Glomerular visceral epithelial cell (primary cell): ENCODE data around the gene GPR12.
"Not testable (repeated sequence)": the region's sequence is repeated elsewhere in the genome, so short reads cannot be mapped to it uniquely, and the experiment has no call there.

Experiments used
- DNase-seq: peaks from one replicate; pipeline ENCODE4 v3.0.0-alpha.2; 2016; ENCODE audit errors: extremely low spot score

The GPR12 gene

GRCh38 chr13:26749285-26749684, 11.3 kb downstream of the GPR12 start:
- DNase-seq = no peak

GRCh38 chr13:26747706-26748105, 12.9 kb downstream of the GPR12 start:
- no peak for DNase-seq

GRCh38 chr13:26743971-26744370, 16.6 kb downstream of the GPR12 start:
- DNase-seq = no peak

- DNase-seq = no peak
Measured at GRCh38 chr13:26742691-26743358, 17.8 kb downstream of the GPR12 start.

- no peak for DNase-seq
Measured at GRCh38 chr13:26735677-26736076, 24.9 kb downstream of the GPR12 start.

GRCh38 chr13:26727633-26728032, 33.0 kb downstream of the GPR12 start:
- DNase-seq = no peak

- no peak for DNase-seq
Measured at GRCh38 chr13:26727122-26727521, 33.5 kb downstream of the GPR12 start.

GRCh38 chr13:26726684-26727083, 33.9 kb downstream of the GPR12 start:
- DNase-seq = no peak

GRCh38 chr13:26723620-26724019, 37.0 kb downstream of the GPR12 start:
- not testable (repeated sequence) for DNase-seq

GRCh38 chr13:26722321-26722720, 38.3 kb downstream of the GPR12 start:
- no peak for DNase-seq

GRCh38 chr13:26721251-26722121, 39.1 kb downstream of the GPR12 start:
- DNase-seq = no peak

- DNase-seq = no peak
Measured at GRCh38 chr13:26719356-26719945, 41.1 kb downstream of the GPR12 start.

- DNase-seq = no peak
Measured at GRCh38 chr13:26718872-26719271, 41.7 kb downstream of the GPR12 start.

GRCh38 chr13:26718146-26718545, 42.4 kb downstream of the GPR12 start:
- no peak for DNase-seq

GRCh38 chr13:26716984-26717383, 43.6 kb downstream of the GPR12 start:
- no peak for DNase-seq

- no peak for DNase-seq
Measured at GRCh38 chr13:26713341-26713740, 47.2 kb downstream of the GPR12 start.

- DNase-seq = no peak
Measured at GRCh38 chr13:26711211-26711610, 49.4 kb downstream of the GPR12 start.

- DNase-seq = no peak
Measured at GRCh38 chr13:26710166-26710565, 50.4 kb downstream of the GPR12 start.

GRCh38 chr13:26709461-26709860, 51.1 kb downstream of the GPR12 start:
- DNase-seq = no peak

- DNase-seq = no peak
Measured at GRCh38 chr13:26708007-26708297, 52.6 kb downstream of the GPR12 start.

- peak; percentile 40 for DNase-seq
Measured at GRCh38 chr13:26707122-26708006, 53.2 kb downstream of the GPR12 start.

GRCh38 chr13:26706381-26706780, 54.2 kb downstream of the GPR12 start:
- no peak for DNase-seq
